GM12864 (cell line): Measurements from ENCODE around the gene ST6GALNAC6.
A peak's percentile ranks its signal among the peaks of the same experiment; 100 is the strongest.

Experiments used
- DNase-seq: peaks from one replicate; pipeline ENCODE4 v3.0.0-alpha.2; 2011; ENCODE audit warnings: low read depth
- H3K4me3 ChIP-seq: 2 replicates; pipeline ENCODE4 v1.5.1; 2011; ENCODE audit warnings: mild to moderate bottlenecking, low read depth, low read length, control low read depth
- CTCF ChIP-seq: IDR thresholded peaks from 2 replicates; pipeline ENCODE4 v1.5.1; 2011; ENCODE audit warnings: low read depth, mild to moderate bottlenecking, moderate library complexity, low read length, control low read depth, inconsistent platforms; ENCODE audit errors: missing control alignments

Gene ST6GALNAC6

GRCh38 chr9:127943731-127944144, 44.3 kb upstream of the ST6GALNAC6 start:
- no peak overlapping the region for H3K4me3 ChIP-seq
- DNase-seq, result peak; percentile 45
- peak; percentile 95 for TF ChIP-seq CTCF

GRCh38 chr9:127943011-127943662, 43.7 kb upstream of the ST6GALNAC6 start:
- H3K4me3 ChIP-seq, result no peak overlapping the region
- TF ChIP-seq CTCF, result no peak

GRCh38 chr9:127942216-127943010, 43.0 kb upstream of the ST6GALNAC6 start:
- no peak overlapping the region for H3K4me3 ChIP-seq
- peak; percentile 78 for TF ChIP-seq CTCF
- DNase-seq, result no peak

More at GRCh38 chr9:127943011-127943662, 43.7 kb upstream of the ST6GALNAC6 start:
- DNase-seq, result no peak

- H3K4me3 ChIP-seq, result no peak overlapping the region
- TF ChIP-seq CTCF, result no peak
- DNase-seq, result no peak
These were observed 42.5 kb upstream of the ST6GALNAC6 start for GRCh38 chr9:127941961-127942215.

- TF ChIP-seq CTCF, result no peak
- no peak overlapping the region for H3K4me3 ChIP-seq
- no peak for DNase-seq
These were observed 41.9 kb upstream of the ST6GALNAC6 start for GRCh38 chr9:127941062-127941960.

GRCh38 chr9:127940593-127940992, 41.2 kb upstream of the ST6GALNAC6 start:
- TF ChIP-seq CTCF, result no peak
- no peak for DNase-seq
- H3K4me3 ChIP-seq, result no peak overlapping the region
